Tracheal epithelial cell (primary cell): ENCODE data around the gene LCE1B. TPM values are rescaled to one million over a fixed set of nuclear protein-coding genes. Genes with fewer than 3 reads are reported as not detected.

ENCODE experiments used
- total RNA-seq: library from RNA; depleted of rRNA; stranded (reverse); fragments of >200 nt; gene quantifications from 2 replicates; pipeline ENCODE4 v1.2.1, GENCODE V29; 2014

LCE1B gene
- not detected in 2 replicates for total RNA-seq

GRCh38 chr1:152811671-152812070, at the start of gene LCE1B:
TSS of gene LCE1B (plus strand) at chr1:152811971. CDS start at chr1:152812447, 476 bp downstream.

GRCh38 chr1:152774875-152775274, 36.9 kb upstream of the LCE1B start, which contains the start of gene LCE1F:
TSS of gene LCE1F (plus strand) at chr1:152775140. CDS start at chr1:152776372, 1,232 bp downstream.

GRCh38 chr1:152786077-152786476, 25.7 kb upstream of the LCE1B start, which contains the start of gene LCE1E:
TSS of gene LCE1E (plus strand) at chr1:152786257. CDS start at chr1:152787300, 1,043 bp downstream.

GRCh38 chr1:152796421-152796820, 15.3 kb upstream of the LCE1B start, which contains the start of gene LCE1D:
TSS of gene LCE1D (plus strand) at chr1:152796721. CDS start at chr1:152797795, 1,074 bp downstream.

GRCh38 chr1:152806576-152806975, 5.2 kb upstream of the LCE1B start, which contains the start of gene LCE1C:
TSS of gene LCE1C (minus strand) at chr1:152806651. CDS start at chr1:152805478, 1,173 bp downstream.

GRCh38 chr1:152827173-152827572, 15.4 kb downstream of the LCE1B start, which contains the start of gene LCE1A:
TSS of gene LCE1A (plus strand) at chr1:152827473. CDS start at chr1:152827473, 0 bp downstream.

GRCh38 chr1:152842556-152842955, 30.8 kb downstream of the LCE1B start, which contains the start of gene LCE6A:
TSS of gene LCE6A (plus strand) at chr1:152842856. CDS start at chr1:152843521, 665 bp downstream.

GRCh38 chr1:152859696-152860095, 47.9 kb downstream of the LCE1B start, which contains the start of gene LCE7A:
TSS of gene LCE7A (plus strand) at chr1:152859996. CDS start at chr1:152860698, 702 bp downstream.

Other genes with a start within 250 kb of the LCE1B start
- 0.48 TPM in 1 of 2 replicates, not detected in the other for gene LCE3E, start 245.2 kb upstream of the LCE1B start, total RNA-seq
- gene LCE3D, start 231.5 kb upstream of the LCE1B start, total RNA-seq = not detected in 2 replicates
- not detected in 2 replicates for gene LCE3C, start 211.7 kb upstream of the LCE1B start, total RNA-seq
- gene LCE3B, start 198.2 kb upstream of the LCE1B start, total RNA-seq = not detected in 2 replicates
- gene LCE3A, start 188.9 kb upstream of the LCE1B start, total RNA-seq = not detected in 2 replicates
- not detected in 2 replicates for gene LCE2D, start 148.6 kb upstream of the LCE1B start, total RNA-seq
- not detected in 2 replicates for gene LCE2C, start 136.7 kb upstream of the LCE1B start, total RNA-seq
- gene LCE2B, start 125.8 kb upstream of the LCE1B start, total RNA-seq = not detected in 2 replicates
- not detected in 2 replicates for gene LCE2A, start 113.6 kb upstream of the LCE1B start, total RNA-seq
- not detected in 2 replicates for gene LCE4A, start 103.8 kb upstream of the LCE1B start, total RNA-seq
- gene KPRP, start 53.9 kb upstream of the LCE1B start, total RNA-seq = under 0.01 TPM in 1 of 2 replicates, not detected in the other
- gene LCE1F, start 36.8 kb upstream of the LCE1B start, total RNA-seq = not detected in 2 replicates
- gene LCE1E, start 25.7 kb upstream of the LCE1B start, total RNA-seq = 0.24 TPM in 1 of 2 replicates, not detected in the other
- gene LCE1D, start 15.2 kb upstream of the LCE1B start, total RNA-seq = not detected in 2 replicates
- 0.24 and 1.3 TPM in 2 replicates for gene LCE1C, start 5.3 kb upstream of the LCE1B start, total RNA-seq
- not detected in 2 replicates for gene LCE1A, start 15.5 kb downstream of the LCE1B start, total RNA-seq
- not detected in 2 replicates for gene LCE6A, start 30.9 kb downstream of the LCE1B start, total RNA-seq
- gene LCE7A, start 48.0 kb downstream of the LCE1B start, total RNA-seq = not detected in 2 replicates
- gene SMCP, start 66.4 kb downstream of the LCE1B start, total RNA-seq = not detected in 2 replicates
- gene IVL, start 96.6 kb downstream of the LCE1B start, total RNA-seq = 0.43 and 6.5 TPM in 2 replicates
- gene SPRR5, start 135.2 kb downstream of the LCE1B start, total RNA-seq = not detected in 2 replicates
- not detected in 2 replicates for gene SPRR4, start 158.7 kb downstream of the LCE1B start, total RNA-seq
- not detected in 2 replicates for gene SPRR1A, start 172.1 kb downstream of the LCE1B start, total RNA-seq
- gene SPRR3, start 189.8 kb downstream of the LCE1B start, total RNA-seq = 8.9 and 51.4 TPM in 2 replicates
- 14.7 and 15.3 TPM in 2 replicates for gene SPRR1B, start 219.2 kb downstream of the LCE1B start, total RNA-seq
- 1.1 TPM in 1 of 2 replicates, not detected in the other for gene SPRR2D, start 229.1 kb downstream of the LCE1B start, total RNA-seq
- gene SPRR2A, start 245.5 kb downstream of the LCE1B start, total RNA-seq = 1.9 and 3.0 TPM in 2 replicates